ENCODE results near the gene CFAP74.

DNA sequence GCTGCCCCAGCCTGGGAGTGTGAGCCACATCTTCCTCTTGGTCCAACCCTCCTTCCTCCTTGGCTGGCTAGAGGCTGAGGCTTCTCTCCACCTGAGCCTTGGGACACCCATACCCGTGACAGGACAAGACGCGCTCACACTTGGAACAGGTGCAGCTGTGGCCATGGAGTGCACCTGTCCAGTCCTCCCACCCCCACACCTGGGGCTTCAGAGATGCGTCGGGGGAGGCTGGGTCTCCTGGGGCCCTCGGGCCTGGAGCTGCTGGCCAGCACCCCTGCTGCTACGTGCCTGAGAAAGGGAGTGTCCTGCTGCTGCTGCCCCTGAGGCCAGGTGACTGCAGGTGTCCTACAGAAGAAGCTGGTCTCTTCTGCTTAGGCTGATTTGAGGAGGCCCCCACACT, 47.5 kb downstream of the CFAP74 start:
- TF ChIP-seq, protein P1, sequence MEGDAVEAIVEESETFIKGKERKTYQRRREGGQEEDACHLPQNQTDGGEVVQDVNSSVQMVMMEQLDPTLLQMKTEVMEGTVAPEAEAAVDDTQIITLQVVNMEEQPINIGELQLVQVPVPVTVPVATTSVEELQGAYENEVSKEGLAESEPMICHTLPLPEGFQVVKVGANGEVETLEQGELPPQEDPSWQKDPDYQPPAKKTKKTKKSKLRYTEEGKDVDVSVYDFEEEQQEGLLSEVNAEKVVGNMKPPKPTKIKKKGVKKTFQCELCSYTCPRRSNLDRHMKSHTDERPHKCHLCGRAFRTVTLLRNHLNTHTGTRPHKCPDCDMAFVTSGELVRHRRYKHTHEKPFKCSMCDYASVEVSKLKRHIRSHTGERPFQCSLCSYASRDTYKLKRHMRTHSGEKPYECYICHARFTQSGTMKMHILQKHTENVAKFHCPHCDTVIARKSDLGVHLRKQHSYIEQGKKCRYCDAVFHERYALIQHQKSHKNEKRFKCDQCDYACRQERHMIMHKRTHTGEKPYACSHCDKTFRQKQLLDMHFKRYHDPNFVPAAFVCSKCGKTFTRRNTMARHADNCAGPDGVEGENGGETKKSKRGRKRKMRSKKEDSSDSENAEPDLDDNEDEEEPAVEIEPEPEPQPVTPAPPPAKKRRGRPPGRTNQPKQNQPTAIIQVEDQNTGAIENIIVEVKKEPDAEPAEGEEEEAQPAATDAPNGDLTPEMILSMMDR (IDR thresholded peaks at IDR 0.05 in 2 of 3, conservative IDR thresholded peaks at IDR 0.05 in 1 of 3; ENCODE audit: insufficient read depth in 2 of 3, low read depth in 1 of 3, low read length in 3 of 3), result no peak
- no peak for TF ChIP-seq MAFF (IDR thresholded peaks at IDR 0.05; ENCODE audit: low read length)
- no peak for TF ChIP-seq ETV6 (IDR thresholded peaks at IDR 0.05; ENCODE audit: borderline replicate concordance in 1 of 2, low read depth in 2 of 2, low read length in 1 of 2)
- TF ChIP-seq ETV6 (CRISPR knock-in tag; IDR thresholded peaks at IDR 0.05; ENCODE audit: borderline replicate concordance), result no peak
- no peak for TF ChIP-seq POLR2AphosphoS2 (IDR thresholded peaks at IDR 0.05; ENCODE audit: low read length)
- no peak for TF ChIP-seq FOXJ2 (tag; IDR thresholded peaks at IDR 0.05)
- TF ChIP-seq YY1 (IDR thresholded peaks at IDR 0.05; ENCODE audit: borderline replicate concordance in 1 of 3, control insufficient read depth in 1 of 3, extremely low read depth in 1 of 3, insufficient read depth in 3 of 3, insufficient read length in 1 of 3, insufficient replicate concordance in 2 of 3, low read depth in 1 of 3, low read length in 2 of 3), result no peak
- TF ChIP-seq ZNF224 (CRISPR knock-in tag; IDR thresholded peaks at IDR 0.05), result no peak
- TF ChIP-seq U2AF1 (optimal IDR thresholded peaks at IDR 0.05; ENCODE audit: low read depth, low read length), result no peak
- TF ChIP-seq, protein P2, sequence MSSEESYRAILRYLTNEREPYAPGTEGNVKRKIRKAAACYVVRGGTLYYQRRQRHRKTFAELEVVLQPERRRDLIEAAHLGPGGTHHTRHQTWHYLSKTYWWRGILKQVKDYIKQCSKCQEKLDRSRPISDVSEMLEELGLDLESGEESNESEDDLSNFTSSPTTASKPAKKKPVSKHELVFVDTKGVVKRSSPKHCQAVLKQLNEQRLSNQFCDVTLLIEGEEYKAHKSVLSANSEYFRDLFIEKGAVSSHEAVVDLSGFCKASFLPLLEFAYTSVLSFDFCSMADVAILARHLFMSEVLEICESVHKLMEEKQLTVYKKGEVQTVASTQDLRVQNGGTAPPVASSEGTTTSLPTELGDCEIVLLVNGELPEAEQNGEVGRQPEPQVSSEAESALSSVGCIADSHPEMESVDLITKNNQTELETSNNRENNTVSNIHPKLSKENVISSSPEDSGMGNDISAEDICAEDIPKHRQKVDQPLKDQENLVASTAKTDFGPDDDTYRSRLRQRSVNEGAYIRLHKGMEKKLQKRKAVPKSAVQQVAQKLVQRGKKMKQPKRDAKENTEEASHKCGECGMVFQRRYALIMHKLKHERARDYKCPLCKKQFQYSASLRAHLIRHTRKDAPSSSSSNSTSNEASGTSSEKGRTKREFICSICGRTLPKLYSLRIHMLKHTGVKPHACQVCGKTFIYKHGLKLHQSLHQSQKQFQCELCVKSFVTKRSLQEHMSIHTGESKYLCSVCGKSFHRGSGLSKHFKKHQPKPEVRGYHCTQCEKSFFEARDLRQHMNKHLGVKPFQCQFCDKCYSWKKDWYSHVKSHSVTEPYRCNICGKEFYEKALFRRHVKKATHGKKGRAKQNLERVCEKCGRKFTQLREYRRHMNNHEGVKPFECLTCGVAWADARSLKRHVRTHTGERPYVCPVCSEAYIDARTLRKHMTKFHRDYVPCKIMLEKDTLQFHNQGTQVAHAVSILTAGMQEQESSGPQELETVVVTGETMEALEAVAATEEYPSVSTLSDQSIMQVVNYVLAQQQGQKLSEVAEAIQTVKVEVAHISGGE (CRISPR knock-in tag; IDR thresholded peaks at IDR 0.05), result no peak
- TF ChIP-seq TAF7 (tag; IDR thresholded peaks at IDR 0.05), result no peak
- TF ChIP-seq, protein P3, sequence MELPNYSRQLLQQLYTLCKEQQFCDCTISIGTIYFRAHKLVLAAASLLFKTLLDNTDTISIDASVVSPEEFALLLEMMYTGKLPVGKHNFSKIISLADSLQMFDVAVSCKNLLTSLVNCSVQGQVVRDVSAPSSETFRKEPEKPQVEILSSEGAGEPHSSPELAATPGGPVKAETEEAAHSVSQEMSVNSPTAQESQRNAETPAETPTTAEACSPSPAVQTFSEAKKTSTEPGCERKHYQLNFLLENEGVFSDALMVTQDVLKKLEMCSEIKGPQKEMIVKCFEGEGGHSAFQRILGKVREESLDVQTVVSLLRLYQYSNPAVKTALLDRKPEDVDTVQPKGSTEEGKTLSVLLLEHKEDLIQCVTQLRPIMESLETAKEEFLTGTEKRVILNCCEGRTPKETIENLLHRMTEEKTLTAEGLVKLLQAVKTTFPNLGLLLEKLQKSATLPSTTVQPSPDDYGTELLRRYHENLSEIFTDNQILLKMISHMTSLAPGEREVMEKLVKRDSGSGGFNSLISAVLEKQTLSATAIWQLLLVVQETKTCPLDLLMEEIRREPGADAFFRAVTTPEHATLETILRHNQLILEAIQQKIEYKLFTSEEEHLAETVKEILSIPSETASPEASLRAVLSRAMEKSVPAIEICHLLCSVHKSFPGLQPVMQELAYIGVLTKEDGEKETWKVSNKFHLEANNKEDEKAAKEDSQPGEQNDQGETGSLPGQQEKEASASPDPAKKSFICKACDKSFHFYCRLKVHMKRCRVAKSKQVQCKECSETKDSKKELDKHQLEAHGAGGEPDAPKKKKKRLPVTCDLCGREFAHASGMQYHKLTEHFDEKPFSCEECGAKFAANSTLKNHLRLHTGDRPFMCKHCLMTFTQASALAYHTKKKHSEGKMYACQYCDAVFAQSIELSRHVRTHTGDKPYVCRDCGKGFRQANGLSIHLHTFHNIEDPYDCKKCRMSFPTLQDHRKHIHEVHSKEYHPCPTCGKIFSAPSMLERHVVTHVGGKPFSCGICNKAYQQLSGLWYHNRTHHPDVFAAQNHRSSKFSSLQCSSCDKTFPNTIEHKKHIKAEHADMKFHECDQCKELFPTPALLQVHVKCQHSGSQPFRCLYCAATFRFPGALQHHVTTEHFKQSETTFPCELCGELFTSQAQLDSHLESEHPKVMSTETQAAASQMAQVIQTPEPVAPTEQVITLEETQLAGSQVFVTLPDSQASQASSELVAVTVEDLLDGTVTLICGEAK (IDR thresholded peaks at IDR 0.05), result no peak
- TF ChIP-seq, protein P3 (CRISPR knock-in tag; IDR thresholded peaks at IDR 0.05), result no peak
- no peak for TF ChIP-seq MED1 (CRISPR knock-in tag; IDR thresholded peaks at IDR 0.05; ENCODE audit: borderline replicate concordance)
- TF ChIP-seq ZNF134 (CRISPR knock-in tag; conservative IDR thresholded peaks at IDR 0.05), result no peak
- TF ChIP-seq, protein P4, sequence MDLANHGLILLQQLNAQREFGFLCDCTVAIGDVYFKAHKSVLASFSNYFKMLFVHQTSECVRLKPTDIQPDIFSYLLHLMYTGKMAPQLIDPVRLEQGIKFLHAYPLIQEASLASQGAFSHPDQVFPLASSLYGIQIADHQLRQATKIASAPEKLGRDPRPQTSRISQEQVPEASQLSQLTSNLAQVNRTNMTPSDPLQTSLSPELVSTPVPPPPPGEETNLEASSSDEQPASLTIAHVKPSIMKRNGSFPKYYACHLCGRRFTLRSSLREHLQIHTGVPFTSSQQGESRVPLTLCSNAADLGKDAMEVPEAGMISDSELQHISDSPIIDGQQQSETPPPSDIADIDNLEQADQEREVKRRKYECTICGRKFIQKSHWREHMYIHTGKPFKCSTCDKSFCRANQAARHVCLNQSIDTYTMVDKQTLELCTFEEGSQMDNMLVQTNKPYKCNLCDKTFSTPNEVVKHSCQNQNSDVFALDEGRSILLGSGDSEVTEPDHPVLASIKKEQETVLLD (IDR thresholded peaks at IDR 0.05), result no peak
